HCT116 (cell line): ENCODE data around the gene NFATC2IP. TPM values are rescaled to one million over a fixed set of nuclear protein-coding genes. Genes with fewer than 3 reads are reported as not detected.

ENCODE experiments used
- ELF1 ChIP-seq: IDR thresholded peaks from 2 replicates; pipeline ENCODE4 v1.6.1; 2012; ENCODE audit warnings: low read depth, borderline replicate concordance
- EZH2 ChIP-seq: fragments of 200-600 bp; sonication (generic); IDR thresholded peaks from 2 replicates; pipeline ENCODE4 v1.6.1; 2017; ENCODE audit warnings: antibody characterized with exemption, mixed run types
- EZH2phosphoT487 ChIP-seq: fragments of 200-600 bp; IDR thresholded peaks from 2 replicates; pipeline ENCODE4 v1.6.1; 2018; ENCODE audit warnings: antibody characterized with exemption, borderline replicate concordance
- POLR2A ChIP-seq: IDR thresholded peaks from 2 replicates; pipeline ENCODE4 v1.7.0; 2011; ENCODE audit warnings: borderline replicate concordance; ENCODE audit not compliant: insufficient read depth, insufficient read length; ENCODE audit errors: extremely low read depth
- POLR2AphosphoS5 ChIP-seq: IDR thresholded peaks from 2 replicates; pipeline ENCODE4 v1.6.1; 2011; ENCODE audit warnings: mild to moderate bottlenecking, low read depth, low read length, moderate library complexity
- SIN3A ChIP-seq: IDR thresholded peaks from 2 replicates; pipeline ENCODE4 v1.6.1; 2012; ENCODE audit warnings: low read depth
- SRF ChIP-seq: IDR thresholded peaks from 2 replicates; pipeline ENCODE4 v1.6.1; 2012; ENCODE audit warnings: low read depth
- total RNA-seq: library from RNA; stranded (reverse); gene quantifications from one replicate; pipeline ENCODE4 v1.2.1, GENCODE V29; 2021; ENCODE audit not compliant: unreplicated experiment
- TF ChIP-seq, protein P1 (sequence below): IDR thresholded peaks from 2 replicates; pipeline ENCODE4 v1.6.1; 2012; ENCODE audit warnings: low read depth
- TF ChIP-seq, protein P2 (sequence below): IDR thresholded peaks from 2 replicates; pipeline ENCODE4 v1.6.1; 2011; ENCODE audit warnings: mild to moderate bottlenecking, low read length, moderate library complexity; ENCODE audit not compliant: insufficient replicate concordance; ENCODE audit errors: extremely low read depth
- TF ChIP-seq, protein P3 (sequence below): IDR thresholded peaks from 2 replicates; pipeline ENCODE4 v1.6.1; 2012

The NFATC2IP gene
- total RNA-seq, 1 experiment from 2014 or later = 41.4 TPM

DNA sequence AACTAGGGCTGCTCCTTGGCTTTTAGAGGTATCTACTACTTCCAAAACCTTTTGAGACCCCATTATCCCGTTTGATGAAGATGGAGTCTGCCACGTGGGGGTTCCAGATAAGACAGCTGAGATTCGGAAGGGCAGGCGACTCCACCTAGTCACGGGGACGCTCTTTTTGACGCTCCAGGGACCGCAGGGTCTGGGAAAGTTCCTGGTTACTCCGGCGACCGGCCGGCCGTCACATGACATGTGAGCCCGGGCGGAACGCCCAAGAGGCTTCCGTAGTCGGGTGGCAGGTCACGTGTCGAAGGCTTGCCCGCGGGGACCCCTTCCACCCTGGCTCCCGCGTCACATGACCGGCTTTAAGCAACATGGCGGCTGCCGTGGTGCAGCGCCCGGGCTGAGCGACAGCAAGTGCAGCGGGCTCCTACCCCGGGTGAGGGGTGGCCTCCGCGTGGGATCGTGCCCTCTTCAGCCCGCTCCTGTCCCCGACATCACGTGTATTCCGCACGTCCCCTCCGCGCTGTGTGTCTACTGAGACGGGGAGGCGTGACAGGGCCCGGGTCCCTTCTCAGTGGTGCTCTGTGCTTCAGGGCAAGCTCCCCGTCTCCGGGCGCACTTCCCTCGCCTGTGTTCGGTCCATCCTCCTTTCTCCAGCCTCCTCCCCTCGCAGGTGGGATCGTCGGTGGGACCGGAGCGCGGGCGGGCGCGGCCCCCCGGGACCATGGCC, 23.9 kb downstream of the NFATC2IP start, which contains the start of gene SPNS1 (continued):
- TF ChIP-seq SRF = no peak
- no peak; the same call in 1 of the 2 replicates for TF ChIP-seq ELF1
- TF ChIP-seq EZH2phosphoT487 = no peak
- TF ChIP-seq, protein P1, sequence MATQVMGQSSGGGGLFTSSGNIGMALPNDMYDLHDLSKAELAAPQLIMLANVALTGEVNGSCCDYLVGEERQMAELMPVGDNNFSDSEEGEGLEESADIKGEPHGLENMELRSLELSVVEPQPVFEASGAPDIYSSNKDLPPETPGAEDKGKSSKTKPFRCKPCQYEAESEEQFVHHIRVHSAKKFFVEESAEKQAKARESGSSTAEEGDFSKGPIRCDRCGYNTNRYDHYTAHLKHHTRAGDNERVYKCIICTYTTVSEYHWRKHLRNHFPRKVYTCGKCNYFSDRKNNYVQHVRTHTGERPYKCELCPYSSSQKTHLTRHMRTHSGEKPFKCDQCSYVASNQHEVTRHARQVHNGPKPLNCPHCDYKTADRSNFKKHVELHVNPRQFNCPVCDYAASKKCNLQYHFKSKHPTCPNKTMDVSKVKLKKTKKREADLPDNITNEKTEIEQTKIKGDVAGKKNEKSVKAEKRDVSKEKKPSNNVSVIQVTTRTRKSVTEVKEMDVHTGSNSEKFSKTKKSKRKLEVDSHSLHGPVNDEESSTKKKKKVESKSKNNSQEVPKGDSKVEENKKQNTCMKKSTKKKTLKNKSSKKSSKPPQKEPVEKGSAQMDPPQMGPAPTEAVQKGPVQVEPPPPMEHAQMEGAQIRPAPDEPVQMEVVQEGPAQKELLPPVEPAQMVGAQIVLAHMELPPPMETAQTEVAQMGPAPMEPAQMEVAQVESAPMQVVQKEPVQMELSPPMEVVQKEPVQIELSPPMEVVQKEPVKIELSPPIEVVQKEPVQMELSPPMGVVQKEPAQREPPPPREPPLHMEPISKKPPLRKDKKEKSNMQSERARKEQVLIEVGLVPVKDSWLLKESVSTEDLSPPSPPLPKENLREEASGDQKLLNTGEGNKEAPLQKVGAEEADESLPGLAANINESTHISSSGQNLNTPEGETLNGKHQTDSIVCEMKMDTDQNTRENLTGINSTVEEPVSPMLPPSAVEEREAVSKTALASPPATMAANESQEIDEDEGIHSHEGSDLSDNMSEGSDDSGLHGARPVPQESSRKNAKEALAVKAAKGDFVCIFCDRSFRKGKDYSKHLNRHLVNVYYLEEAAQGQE = no peak
- TF ChIP-seq, protein P2, sequence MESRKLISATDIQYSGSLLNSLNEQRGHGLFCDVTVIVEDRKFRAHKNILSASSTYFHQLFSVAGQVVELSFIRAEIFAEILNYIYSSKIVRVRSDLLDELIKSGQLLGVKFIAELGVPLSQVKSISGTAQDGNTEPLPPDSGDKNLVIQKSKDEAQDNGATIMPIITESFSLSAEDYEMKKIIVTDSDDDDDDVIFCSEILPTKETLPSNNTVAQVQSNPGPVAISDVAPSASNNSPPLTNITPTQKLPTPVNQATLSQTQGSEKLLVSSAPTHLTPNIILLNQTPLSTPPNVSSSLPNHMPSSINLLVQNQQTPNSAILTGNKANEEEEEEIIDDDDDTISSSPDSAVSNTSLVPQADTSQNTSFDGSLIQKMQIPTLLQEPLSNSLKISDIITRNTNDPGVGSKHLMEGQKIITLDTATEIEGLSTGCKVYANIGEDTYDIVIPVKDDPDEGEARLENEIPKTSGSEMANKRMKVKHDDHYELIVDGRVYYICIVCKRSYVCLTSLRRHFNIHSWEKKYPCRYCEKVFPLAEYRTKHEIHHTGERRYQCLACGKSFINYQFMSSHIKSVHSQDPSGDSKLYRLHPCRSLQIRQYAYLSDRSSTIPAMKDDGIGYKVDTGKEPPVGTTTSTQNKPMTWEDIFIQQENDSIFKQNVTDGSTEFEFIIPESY = peak; percentile 86
- TF ChIP-seq, protein P3, sequence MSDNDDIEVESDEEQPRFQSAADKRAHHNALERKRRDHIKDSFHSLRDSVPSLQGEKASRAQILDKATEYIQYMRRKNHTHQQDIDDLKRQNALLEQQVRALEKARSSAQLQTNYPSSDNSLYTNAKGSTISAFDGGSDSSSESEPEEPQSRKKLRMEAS = peak; percentile 92
- TF ChIP-seq POLR2AphosphoS5 = peak; percentile 66
- no peak for TF ChIP-seq EZH2
- peak; percentile 49 for TF ChIP-seq POLR2A
- peak; percentile 98 for TF ChIP-seq SIN3A
